Fibroblast of skin of left biceps (primary cell): ENCODE data around the gene STXBP6.
"Not testable (repeated sequence)": the region's sequence is repeated elsewhere in the genome, so short reads cannot be mapped to it uniquely, and the experiment has no call there.

ENCODE experiments used
- DNase-seq, 2 experiments: peaks; one replicate each; pipeline ENCODE4 v3.0.0-alpha.2; 2013; ENCODE audit warnings: low read depth in 2 of 2

The STXBP6 gene

DNA sequence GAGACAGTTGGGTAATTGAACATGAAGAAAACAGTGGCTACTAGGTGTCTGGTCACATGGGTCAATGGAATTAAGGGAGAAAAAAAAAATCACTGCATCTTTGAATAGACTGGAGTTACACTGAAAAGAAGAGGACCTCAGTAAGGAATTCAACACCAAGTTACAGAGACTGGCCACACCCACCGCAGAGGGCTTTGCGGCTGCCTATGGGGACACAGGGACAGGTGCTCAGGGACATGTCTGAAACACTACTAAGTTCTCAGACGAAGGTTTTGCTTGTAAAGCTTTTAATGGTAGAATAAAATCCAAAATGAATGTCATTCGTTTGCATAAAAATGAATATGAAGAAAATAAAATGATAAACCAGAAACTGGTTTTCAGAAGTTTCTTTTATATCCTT lies 93.8 kb downstream of the STXBP6 start:
- no peak for DNase-seq

- DNase-seq: no peak
These were observed 95.3 kb downstream of the STXBP6 start for GRCh38 chr14:24954700-24955037.

DNA sequence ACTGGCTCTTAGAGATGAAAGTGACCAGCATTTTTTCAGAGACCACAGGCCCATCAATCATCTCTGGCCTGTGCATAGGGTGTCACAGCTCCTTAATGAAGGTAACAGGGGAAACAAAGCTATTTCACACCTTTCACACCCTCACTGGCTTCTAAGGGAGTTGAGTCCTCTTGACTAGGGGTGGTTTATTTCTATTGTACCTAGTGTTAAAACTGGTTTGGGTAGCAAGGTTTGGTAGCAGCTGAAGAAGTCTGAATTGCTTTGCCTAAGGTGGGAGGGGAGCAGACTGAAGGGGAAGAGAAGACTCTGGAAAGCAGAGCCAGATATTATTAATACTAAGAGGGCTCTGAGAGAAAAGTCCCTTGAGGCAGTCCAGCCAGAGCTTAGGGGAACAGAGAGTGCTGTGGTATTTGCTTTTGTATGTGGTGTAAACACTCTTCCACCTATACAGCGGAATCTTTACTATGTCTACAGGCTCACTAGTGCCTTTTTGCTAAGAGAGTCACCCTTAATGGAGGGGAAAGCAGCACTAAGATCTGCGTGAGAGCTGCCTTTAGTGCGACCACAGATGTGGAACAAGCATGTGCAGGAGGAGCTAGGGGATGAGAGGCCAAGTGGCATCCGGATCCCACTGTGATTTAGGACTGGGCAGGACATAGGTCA lies 95.8 kb downstream of the STXBP6 start:
- no peak for DNase-seq

DNA sequence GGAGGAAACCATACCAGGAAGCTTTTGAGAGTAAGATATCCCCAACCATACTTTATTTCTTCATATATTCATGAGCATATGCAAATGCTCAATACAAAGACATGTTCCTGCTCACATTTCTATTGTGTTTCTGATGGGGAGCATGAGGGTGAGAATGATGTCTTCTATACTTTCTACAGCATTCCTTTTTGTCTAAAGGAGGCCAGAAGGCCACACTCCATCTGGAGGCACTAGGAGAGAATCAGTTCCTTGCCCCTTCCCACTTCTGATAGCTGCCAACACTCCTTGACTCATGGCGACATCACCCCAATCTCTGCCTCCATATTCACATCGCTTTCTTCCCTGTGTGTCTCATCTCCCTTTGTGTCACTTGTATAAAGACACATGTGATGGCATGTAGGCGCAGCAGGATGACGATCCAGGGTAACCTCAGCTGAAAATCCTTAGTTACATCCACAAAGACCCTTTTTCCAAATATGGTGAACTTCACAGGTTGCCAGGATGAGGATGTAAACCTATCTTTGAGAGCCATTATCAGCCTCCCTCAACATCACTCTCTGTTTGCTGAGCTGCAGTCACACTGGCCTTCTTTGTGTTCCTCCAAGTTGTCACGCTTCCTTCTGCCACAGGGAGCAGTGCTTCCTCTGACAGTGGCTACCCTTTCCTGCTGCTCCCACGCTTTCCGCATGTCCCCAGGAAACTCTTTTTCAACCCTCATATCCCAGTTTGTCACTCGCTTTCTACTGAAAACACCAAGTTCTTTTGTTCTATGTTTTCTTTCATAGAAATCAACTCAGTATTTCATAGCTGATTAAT lies 96.9 kb downstream of the STXBP6 start:
- DNase-seq: no peak

- no peak for DNase-seq
These were observed 101.6 kb downstream of the STXBP6 start for GRCh38 chr14:24948261-24948847.

GRCh38 chr14:24947131-24947530 lies 102.8 kb downstream of the STXBP6 start:
- no peak for DNase-seq

- no peak for DNase-seq
These were observed 105.1 kb downstream of the STXBP6 start for GRCh38 chr14:24944800-24945199.

DNA sequence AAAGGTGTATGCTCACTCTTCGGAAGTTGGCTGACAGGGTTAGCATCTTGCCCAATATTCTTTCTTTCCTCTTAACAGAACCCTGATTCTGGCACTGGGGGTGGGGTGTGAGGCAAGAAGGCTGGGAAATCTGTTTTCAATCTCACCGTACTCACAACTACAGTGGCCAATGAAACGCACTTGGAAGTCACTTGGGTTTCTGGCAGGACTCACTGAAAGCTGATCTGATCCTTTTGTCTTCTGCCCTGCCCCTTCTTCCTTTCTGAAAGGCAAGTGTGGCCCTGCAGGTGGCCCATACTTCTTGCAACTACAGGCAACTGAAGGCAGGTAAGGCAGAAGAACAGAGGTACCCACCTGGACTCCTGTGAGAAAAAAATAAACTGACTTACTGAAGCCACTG lies 106.9 kb downstream of the STXBP6 start:
- peak; percentile 37 to 40 for DNase-seq

- DNase-seq: no peak
These were observed 108.2 kb downstream of the STXBP6 start for GRCh38 chr14:24941719-24942118.

- DNase-seq: no peak
These were observed 109.6 kb downstream of the STXBP6 start for GRCh38 chr14:24940213-24940783.

DNA sequence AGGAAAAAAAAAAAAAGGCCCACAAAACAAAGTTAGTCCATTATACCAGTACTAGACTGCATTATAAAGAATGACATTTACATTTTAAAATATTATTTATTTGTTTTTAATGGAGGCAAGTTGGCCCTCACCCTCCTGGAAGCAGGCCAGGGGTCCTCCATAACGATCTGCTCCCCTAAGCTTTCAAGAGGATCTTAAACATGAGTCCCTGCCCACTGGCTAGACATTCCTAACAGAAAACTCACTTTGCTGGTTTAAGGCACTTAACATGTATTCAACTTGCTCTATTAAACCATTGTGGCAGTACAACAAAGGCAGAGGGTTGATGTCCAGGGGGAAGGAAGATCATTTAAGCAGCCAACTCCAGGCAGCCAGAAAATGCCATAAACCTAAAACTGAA lies 111.4 kb downstream of the STXBP6 start:
- no peak for DNase-seq

- no peak for DNase-seq
These were observed 112.6 kb downstream of the STXBP6 start for GRCh38 chr14:24937300-24937699.

DNA sequence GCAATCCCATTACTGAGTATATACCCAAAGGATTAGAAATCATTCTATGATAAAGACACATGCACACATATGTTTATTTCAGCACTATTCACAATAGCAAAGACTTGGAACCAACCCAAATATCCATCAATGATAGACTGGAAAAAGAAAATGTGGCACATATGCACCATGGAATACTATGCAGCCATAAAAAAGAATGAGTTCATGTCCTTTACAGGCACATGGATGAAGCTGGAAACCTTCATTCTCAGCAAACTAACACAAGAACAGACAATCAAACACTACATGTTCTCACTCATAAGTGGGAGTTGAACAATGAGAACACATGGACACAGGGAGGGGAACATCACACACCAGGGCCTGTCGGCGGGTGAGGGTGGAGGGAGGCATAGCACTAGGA lies 113.2 kb downstream of the STXBP6 start:
- not testable (repeated sequence) for DNase-seq

GRCh38 chr14:24935796-24936195 lies 114.2 kb downstream of the STXBP6 start:
- no peak for DNase-seq

GRCh38 chr14:24928386-24928900 lies 121.5 kb downstream of the STXBP6 start:
- no peak for DNase-seq

GRCh38 chr14:24927809-24928208 lies 122.1 kb downstream of the STXBP6 start:
- no peak for DNase-seq

- no peak for DNase-seq
These were observed 124.1 kb downstream of the STXBP6 start for GRCh38 chr14:24925771-24926374.

- no peak for DNase-seq
These were observed 125.4 kb downstream of the STXBP6 start for GRCh38 chr14:24924544-24924943.

DNA sequence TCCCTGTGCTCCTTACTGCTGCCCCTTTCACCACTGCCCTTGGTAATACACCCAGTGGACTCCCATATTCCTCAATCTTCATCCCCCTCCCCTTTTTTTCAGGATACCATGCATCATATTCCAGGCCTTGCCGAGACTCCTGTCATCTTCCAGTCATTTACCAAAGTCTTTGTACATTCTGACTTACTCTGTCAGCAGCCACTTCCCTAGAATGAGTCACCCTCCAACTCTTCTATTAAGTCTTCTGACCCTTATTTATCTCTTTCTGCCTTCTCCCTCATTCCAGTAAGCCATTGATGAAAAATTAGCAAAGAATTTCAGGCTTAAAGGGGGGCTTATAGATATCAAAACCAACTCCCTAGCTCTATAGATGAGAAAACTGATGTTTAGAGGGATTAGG lies 128.0 kb downstream of the STXBP6 start:
- no peak for DNase-seq

DNA sequence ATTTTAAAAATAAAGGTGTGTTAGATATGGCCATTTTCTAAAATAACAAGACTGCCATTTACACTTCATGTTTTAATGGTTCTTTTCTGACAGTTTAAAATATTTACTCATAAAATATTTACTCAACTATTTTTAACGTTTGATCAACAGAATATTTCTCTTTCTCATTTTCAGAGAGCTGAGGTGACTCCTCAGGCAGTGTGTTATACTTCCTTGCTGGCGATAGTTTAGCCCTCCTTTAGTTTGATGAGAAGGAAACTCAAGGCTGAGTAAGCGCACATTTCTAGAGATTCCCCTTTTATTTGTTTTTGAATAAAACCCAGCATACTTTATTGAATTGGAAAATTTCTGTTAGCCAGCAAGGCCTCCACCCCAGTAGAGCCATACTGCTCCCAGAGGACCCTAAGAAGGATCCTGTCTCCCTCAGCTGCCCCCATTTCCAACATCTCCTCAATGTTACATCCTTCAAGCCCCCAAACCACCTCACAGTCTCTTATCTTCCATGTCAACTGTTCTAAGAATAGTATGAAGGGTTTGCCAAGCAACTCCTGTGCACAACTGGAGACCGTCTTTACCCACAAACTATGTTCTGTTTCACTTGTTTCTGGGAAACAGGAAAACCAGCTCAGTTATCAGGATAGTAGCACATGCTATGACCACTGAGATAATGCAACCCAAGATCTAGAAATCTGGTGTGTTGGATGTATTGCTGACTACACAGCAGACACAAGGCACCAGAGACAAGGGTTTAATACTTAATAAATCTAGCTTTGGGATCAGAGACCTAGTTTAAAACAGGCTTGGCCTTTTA lies 129.5 kb downstream of the STXBP6 start:
- DNase-seq: no peak

DNA sequence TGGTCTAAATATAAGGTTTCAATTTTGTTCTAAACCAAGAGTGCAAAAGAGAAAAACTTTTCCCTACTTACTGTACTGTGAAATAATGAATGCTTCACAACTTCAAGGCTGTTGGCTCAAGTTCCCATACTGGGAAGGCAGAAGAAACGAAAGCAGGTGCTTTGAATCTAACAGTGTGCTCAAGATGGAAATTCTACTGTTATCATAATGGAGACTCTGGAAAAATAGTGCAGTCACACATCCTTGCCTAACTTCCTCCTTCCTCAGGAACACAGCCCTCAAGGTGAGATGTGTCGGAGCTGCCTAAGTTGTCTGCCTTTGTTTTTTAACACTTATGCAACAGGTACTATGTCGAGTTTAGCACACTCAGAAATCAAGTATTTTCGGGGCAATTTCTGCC lies 131.1 kb downstream of the STXBP6 start:
- no peak for DNase-seq
